Lower leg skin (tissue), 3 donors: ENCODE results near the gene NOM1.

Source experiments
- CTCF ChIP-seq, 3 donors: fragments of 450-650 bp; IDR thresholded peaks; one replicate each; pipeline ENCODE4 v1.5.1; 2016; ENCODE audit warnings: antibody characterized with exemption in 3 of 3, mild to moderate bottlenecking in 3 of 3, moderate library complexity in 2 of 3
- POLR2A ChIP-seq, 2 donors: fragments of 450-650 bp; IDR thresholded peaks; one replicate each; pipeline ENCODE4 v1.6.1; 2016 to 2017; ENCODE audit warnings: antibody characterized with exemption in 2 of 2, mild to moderate bottlenecking in 1 of 2, moderate library complexity in 1 of 2

- no peak for TF ChIP-seq CTCF (IDR thresholded peaks at IDR 0.05)
- no peak for TF ChIP-seq POLR2A (IDR thresholded peaks at IDR 0.05)
These were observed 5.4 kb downstream of the NOM1 start for GRCh38 chr7:156954941-156955340.
